GM18520 (cell line): ENCODE results near the gene USP35.

Experiments used
- ATAC-seq: cut with Tn5 transposase; IDR thresholded peaks from one replicate; pipeline ENCODE4 v1.9.1; 2021; ENCODE audit not compliant: unreplicated experiment

The USP35 gene

DNA sequence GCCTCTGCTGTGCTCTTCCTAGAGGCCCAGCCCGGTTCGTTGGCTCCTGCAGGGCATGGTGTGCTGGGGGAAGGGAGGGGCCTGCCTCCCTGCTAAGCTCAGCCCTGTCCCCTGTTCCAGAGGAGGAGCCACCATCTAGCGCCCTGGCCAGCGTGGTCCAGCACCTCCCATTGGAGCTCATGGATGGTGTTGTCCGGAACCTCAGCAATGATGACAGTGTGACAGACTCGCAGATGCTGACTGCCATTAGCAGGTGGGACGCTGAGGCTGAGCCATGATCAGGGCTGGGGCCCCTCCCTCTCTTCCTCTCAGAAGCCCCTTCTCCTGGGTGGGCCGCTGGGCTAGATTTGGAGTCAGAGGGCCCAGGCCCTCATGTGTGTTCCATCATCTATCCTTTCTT, 9.1 kb downstream of the USP35 start:
- ATAC-seq = no peak

DNA sequence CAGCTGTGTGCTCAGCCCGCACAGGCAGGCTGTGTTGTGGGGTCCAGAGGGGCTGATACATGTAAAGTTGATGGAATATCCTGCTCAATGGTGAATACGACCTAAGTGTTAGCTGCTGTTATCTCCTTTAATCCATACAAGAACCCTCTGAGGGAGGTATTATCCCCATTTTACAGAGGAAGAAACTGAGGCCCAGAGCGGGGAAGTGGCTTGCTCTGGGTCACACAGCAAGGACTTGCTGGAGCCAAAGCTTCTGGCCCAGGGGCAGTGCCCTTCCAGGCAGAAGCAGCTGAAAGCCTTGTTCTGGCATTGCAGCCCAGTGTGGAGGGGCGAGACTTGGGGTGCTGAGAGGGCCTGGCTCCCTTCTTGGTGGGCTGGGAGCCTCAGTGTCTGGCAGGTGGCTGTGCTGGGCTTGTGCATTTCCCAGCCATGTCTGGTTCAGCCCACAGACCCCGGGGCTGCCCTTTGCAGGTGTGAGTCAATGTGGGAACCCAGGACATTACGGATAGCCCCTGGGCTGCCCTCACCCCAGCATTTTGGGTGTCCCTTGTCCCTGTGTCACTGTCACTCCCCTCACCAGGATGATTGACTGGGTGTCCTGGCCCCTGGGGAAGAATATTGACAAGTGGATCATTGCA, 10.4 kb downstream of the USP35 start:
- no peak for ATAC-seq

DNA sequence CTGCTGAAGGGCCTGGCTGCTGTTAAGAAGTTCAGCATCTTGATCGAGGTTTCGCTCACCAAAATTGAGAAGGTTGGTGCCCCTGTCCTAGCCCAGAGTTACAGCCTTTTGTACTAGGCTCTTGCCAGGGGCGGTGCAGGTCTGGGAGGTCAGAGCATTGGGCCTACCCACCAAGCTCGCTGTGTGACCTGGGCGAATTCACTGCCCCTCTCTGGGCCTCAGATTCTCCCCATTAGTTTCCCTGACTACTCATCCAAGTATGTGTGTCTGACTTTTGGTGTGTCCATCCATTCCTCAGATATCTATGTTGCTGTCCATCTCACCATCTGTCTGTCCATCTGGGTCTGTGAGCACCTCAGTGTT, 10.9 kb downstream of the USP35 start:
- ATAC-seq = no peak

DNA sequence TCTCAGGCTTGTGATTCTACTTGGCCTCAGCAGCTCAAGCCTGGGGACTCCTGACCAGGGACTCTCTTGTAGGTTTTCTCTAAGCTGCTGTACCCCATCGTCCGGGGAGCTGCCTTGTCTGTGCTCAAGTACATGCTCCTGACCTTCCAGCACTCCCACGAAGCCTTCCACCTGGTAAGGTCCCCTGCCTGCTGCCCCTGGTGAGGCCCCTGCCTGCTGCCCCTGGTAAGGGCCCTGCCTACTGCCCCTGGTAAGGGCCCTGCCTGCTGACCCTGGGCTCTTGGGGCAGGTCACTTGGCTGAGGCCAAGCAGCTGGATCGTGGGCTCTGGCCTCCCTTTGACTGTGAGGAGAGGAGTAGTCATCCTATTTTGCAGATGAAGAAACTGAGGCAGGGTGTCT, 11.3 kb downstream of the USP35 start:
- ATAC-seq = no peak

DNA sequence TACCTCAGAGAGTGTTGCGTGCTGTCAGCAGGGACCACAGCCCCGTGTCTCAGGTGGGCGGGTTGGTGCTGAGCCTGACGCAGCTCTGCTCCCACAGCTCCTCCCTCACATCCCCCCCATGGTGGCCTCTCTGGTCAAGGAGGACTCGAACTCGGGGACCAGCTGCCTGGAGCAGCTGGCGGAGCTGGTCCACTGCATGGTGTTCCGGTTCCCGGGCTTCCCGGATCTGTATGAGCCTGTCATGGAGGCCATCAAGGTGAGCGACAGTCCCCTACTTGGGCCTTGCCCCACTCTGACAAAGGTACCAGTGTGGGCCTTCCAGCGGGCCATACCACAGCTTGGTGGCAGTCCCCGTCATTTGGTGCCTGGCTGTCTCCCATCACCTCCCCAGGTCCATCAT, 11.8 kb downstream of the USP35 start:
- ATAC-seq = no peak

DNA sequence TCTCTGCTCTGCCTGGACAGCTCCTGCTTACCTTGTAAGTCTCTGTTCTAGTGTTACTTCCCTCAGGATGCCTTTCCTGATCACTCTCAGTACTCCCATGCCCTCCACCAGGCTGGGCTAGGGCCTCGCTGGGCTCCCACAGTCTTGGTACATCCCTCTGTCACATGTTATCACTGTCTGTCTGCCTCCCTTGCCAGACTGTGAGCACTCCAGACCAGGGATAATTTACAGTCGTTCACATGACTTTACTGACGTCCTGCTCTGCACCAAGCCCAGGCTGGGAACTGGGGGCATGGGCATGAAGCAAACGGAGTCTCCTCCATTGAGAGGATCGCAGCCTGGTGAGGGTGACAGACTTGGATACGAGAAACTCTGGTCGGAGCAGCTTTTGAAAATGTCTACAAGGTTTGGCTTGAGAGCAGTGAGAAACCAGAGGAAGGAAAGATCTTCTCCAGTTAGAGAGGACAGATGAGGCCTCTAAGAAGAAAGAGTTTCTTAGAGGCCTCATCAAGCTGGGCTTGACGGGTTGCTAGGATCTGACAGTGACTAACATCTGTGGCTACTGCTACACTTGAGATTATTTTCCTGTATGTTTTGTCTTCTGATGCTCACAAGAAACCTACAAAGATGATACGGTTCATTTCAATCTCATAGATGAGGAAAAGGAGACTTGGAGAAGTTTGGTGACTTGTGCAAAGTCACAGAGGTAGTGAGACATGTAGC, 12.5 kb downstream of the USP35 start:
- no peak for ATAC-seq

DNA sequence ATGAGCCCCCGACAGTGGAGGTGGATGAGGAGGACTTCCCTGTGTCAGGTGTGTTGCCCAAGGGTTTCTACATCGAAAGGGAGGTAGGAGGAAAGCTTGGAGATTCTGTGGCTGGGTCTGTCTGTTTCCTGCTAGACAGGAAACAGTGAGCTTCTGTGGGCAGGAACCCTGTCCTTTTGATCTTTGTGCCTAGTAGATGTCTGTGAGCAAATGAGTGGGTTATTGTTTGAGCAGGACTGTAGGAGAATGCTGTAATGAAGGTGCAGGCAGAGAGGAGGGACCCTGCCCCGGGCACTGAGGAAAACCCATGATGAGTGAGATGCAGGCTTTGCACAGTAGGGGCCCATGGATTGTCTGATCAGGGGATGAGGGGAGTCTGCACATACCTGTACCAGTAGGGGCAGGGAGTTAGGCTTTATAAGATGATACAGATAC, 14.0 kb downstream of the USP35 start:
- ATAC-seq = no peak

DNA sequence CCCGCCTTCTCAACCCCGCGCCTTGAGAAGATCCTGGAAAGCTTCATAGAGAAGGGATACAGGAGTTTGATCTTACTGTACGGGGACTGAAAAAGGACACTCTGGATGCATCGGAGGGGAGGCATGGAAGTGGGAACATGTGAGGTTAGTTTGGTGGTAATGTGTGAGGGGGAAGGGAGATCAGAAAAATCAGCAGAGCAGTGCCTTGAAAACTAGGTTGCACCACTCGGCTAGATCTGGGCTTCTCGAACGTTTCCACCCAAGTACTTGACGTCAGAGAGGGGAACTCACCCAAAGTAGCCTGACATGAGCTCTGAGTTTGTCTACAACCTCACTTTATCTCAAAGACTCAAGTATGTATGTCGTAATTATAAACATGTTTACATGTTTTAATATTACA, 14.5 kb downstream of the USP35 start:
- ATAC-seq = no peak

DNA sequence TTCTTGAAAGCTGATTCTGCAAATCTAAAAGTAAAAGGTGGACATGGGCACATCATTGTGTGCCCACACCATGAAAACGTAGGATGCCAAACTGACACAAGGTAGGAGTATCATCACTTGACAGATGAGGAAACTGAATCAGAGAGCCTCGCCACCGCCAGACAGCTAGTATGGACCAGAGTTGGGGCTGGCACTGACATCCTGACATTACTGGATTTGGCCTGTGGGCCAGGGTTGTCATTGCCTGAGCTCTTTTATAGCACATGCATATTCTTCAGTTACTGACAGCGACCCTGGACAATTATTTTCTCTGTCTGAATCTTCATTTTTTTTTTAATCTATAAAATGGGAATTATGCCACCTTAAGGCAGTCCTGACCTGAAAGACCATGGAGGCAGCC, 16.5 kb downstream of the USP35 start:
- ATAC-seq = no peak

DNA sequence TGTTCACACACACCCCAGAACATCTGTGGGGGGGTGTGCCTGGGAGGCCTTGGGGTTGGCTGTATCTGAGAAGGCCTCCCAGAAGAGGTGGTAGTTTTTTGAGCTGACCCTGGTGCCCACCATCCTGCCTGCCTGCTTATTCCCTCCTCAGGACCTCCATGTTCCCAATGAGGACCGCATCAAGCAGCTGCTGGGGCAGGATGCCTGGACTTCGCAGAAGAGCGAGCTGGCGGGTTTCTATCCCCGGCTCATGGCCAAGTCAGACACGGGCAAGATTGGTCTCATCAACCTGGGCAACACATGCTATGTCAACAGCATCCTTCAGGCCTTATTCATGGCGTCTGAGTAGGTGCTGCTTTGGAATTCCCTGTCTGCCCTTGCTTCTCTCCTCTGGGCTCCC, 17.0 kb downstream of the USP35 start:
- no peak for ATAC-seq

DNA sequence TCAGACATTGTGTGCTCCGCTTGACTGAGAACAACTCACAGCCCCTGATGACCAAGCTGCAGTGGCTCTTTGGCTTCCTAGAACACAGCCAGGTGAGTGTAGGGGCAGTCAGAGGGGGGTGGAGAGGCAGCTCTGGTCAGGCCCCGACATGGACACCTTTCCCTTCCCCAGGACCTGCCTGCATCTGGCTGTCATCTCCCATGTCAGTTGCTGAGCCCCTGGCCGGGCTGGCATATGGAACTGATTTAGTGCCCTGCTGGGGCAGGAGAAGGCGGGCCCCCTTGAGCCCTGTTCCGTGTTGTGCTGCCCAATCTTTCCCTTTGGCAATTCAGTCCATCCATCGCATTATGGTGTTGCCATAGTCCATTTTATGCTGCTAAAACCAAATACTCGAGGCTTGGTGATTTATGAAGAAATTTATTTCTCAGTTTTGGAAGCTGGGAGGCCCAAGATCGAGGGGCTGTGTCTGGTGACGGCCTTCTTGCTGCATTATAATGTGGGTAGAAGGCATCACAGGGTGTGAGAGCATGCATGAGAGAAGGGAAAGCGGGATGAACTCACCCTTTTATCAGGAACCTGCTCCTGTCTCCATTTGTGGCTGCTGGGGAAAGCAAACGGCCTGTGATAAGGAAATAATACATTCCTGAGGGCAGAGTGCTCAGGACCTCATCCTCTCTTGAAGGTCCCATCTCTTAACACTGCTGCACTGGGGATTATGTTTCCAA, 19.0 kb downstream of the USP35 start:
- ATAC-seq = no peak

DNA sequence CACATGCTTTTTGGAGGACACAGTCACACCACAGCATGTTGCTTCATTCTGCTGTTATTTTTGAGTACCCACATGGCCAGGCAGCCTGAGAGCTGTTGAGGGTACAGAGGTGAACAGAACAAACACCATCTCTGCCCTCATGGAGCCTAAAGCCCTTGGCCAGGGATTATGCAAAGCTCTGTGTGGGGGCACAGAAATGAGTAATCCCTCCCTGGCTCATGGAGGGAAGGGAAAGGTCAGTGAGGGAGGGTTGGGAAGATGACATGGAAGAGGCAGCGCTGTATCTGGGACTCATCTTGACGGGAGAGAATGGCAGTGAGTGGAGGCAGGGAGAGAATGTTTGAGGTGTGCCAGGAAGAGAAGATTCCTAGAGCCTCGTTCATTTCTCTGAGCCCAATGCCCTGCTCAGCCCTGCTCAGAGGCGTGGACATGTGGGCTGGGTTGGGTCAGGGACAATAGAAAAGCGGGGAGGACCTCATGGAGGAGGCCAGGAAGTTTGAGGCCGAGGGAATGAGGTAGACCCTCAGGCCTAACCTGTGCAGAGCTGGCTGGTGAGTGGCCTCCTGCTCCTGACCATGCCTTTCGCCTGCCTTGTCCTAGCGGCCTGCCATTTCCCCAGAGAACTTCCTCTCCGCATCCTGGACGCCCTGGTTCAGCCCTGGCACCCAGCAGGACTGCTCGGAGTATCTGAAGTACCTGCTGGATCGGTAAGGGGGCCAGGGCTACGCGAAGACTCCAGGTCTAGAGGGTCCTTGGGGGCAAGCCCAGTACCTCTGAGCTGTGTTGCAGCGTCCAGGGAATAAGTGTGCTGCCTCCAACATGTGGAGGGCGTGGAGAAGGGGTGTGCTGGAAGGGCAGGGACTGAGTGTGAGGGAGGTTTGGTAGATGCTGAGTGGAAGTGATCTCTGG, 19.8 kb downstream of the USP35 start:
- ATAC-seq = no peak

DNA sequence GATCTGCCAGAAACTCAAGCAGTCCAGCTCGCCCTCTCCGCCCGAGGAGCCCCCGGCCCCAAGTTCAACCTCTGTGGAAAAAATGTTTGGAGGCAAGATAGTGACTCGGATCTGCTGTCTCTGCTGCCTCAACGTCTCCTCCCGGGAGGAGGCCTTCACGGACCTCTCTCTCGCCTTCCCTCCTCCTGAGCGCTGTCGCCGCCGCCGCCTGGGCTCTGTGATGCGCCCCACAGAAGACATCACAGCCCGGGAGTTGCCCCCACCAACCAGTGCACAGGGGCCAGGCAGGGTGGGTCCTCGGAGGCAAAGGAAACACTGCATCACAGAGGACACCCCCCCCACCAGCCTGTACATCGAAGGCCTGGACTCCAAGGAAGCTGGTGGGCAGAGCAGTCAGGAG, 20.8 kb downstream of the USP35 start:
- ATAC-seq = no peak

DNA sequence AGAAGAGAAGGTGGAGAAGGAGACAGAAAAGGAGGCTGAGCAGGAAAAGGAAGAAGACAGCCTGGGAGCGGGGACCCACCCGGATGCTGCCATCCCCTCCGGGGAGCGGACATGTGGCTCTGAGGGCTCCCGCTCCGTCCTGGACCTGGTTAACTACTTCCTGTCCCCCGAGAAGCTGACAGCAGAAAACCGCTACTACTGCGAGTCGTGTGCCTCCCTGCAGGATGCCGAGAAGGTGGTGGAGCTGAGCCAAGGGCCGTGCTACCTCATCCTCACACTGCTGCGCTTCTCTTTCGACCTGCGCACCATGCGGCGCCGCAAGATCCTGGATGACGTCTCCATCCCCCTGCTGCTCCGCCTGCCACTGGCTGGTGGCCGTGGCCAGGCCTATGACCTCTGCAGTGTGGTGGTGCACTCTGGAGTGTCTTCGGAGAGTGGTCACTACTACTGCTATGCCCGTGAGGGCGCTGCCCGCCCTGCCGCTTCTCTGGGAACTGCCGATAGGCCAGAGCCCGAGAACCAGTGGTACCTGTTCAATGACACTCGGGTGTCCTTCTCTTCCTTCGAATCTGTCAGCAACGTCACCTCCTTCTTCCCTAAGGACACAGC, 21.4 kb downstream of the USP35 start:
- no peak for ATAC-seq

DNA sequence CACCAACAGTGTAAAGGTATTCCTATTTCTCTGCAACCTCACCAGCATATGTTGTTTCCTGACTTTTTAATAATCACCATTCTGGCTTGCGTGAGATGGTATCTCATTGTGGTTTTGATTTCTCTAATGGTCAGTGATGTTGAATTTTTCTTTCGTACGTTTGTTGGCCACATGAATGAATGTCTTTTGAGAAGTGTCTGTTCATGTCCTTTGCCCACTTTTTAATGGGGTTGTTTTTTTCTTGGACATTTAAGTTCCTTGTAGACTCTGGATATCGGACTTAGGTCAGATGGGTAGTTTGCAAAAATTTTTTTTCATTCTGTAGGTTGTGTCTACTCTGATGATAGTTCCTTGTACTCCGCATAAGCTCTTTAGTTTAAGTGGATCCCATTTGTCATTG, 22.8 kb downstream of the USP35 start:
- no peak for ATAC-seq

DNA sequence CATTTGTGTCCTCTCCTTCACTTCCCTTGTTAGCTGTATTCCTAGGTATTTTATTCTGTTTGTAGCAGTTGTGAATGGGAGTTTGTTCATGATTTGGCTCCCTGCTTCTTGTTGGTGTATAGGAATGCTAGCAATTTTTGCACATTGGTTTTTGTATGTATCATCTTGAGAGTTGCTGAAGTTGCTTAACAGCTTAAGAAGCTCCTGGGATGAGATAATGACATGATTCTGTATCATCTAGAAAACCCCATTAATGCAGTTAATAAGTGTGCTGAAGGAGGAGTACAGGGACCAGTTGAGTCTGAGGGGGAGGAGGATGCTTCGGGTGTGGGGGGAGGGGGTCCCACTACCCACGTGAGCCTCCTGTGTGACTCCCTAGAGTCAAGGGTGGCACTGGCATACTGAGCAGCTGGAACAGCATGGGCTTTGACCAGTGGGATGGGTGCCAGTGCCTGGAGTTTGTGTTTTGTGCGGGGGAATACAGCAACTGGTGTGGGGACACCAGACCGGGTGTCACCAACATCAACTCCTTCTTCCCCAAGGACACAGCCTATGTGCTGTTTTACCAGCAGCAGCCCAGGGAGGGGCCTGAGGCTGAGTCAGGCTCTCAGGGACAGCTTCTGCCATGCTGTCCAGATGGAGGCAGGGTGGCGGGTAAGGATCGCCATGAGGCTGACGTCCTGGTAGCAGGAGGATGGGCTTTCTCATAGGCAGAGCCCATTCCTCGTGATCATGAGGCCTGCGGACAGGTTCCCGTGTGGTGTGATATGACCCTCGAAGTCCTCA, 24.1 kb downstream of the USP35 start:
- ATAC-seq = no peak

DNA sequence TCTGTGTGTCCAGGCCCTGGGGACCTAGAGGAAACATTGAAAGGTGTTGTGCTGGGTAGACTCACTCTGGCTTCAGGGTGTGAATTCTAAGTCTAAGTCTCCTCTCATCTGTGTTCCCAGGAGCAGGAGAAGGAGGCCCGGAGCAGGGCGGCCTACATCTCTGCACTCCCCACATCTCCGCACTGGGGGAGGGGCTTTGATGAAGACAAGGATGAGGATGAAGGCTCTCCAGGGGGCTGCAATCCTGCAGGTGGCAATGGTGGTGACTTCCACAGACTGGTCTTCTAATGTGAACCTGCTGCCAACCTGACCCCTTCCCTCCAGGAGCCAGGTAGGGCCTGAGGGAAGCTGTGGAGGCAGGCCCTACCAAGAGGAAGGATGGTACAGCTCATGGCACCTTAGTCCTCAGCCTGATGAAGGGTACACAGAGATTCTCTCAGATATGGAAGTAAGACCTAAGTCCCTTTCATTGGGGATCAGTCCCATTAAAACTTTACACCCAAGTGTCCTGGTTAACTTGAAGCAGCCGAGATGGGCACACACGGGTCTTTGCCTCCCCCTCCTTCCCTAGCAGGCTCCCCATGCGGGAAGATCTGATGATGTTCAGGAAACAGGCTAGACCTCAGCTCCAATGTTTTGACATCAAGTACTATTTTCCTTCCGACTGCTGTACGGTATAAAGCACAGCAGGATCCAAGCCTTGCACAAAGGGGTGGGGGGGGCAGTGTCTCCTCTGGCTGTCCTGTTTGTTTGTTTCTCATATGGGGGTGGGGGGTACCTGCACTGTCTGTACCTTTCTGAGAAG, 25.0 kb downstream of the USP35 start:
- no peak for ATAC-seq

DNA sequence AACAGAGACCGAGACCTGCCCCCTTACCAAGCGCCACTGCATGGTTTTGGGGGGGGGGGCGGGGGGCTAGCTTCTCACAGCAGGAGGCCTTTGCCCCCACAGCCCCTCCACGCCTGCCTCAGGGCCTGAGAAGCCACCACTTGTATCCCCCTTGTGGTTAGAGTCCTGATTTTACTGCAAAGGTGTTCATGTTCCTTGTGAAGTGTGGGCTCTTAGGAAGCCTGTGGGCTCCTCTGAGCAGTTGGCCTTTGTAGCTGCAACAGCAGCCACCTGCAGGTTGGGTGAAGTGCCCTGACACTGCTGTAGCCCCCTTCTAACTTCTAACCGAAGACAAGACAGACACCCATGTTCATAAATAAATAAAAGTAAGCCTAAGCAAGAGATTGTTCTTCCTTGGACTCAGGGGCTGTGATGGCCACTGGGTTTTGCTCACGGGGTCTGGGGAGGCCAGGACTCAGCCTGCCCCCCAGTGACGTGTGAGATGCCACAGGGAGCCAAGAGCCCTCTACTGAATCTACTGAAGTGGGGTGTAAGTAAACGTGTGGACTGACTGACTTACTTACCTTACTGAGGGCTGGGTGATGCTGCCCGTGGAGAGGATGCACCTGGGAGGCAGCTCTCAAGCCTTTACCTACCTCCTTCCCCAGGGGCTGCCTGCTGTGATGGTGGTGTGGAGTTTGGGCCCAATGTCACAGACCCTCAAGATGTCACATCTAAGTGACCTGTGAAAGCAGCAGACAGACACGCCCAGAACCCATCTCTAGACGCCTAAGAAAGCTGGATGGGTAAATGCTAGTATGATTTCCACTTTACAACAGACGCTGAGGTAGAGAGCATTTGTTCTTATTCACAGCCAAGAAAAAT, 25.8 kb downstream of the USP35 start:
- no peak for ATAC-seq
